Ovary (tissue), 3 donors: ENCODE results near the gene PID1.

Experiments used
- EP300 ChIP-seq: sonication (generic); formaldehyde crosslinking; IDR thresholded peaks from one replicate; pipeline ENCODE4 v1.6.1; 2017; ENCODE audit warnings: antibody characterized with exemption
- POLR2A ChIP-seq: fragments of 450-650 bp; IDR thresholded peaks from one replicate; pipeline ENCODE4 v1.6.1; 2017; ENCODE audit warnings: antibody characterized with exemption, mild to moderate bottlenecking, moderate library complexity
- TF ChIP-seq, protein P1 (sequence below), 3 donors: fragments of 450-650 bp in 2 of 3; fragments of 200-600 bp in 1 of 3; IDR thresholded peaks; one replicate each; pipeline versions ENCODE4 v1.5.1 to v1.8.0; 2016 to 2022; ENCODE audit warnings: antibody characterized with exemption in 3 of 3, mild to moderate bottlenecking in 1 of 3
- donor health status: DM: no; HTN: no; CAD: no.

DNA sequence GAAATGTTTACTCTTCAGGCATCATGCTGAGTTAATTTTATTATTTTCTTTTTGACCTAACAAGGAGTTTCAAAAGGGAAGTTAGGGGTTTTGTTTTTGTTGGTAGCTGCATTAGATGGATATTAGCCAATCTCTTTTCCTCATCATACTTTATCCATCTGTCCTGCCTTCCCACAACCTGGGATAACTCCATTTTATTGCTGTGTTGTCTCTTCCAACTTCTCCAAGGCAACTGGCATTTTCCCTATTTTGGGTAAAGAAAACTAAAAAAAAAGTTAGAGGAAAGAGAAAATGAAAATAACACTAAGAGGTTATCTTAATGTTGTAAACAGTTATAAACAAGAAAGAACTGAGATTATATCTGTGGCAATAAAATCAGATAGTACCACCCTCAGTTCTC, 147.0 kb downstream of the PID1 start:
- TF ChIP-seq, protein P1, sequence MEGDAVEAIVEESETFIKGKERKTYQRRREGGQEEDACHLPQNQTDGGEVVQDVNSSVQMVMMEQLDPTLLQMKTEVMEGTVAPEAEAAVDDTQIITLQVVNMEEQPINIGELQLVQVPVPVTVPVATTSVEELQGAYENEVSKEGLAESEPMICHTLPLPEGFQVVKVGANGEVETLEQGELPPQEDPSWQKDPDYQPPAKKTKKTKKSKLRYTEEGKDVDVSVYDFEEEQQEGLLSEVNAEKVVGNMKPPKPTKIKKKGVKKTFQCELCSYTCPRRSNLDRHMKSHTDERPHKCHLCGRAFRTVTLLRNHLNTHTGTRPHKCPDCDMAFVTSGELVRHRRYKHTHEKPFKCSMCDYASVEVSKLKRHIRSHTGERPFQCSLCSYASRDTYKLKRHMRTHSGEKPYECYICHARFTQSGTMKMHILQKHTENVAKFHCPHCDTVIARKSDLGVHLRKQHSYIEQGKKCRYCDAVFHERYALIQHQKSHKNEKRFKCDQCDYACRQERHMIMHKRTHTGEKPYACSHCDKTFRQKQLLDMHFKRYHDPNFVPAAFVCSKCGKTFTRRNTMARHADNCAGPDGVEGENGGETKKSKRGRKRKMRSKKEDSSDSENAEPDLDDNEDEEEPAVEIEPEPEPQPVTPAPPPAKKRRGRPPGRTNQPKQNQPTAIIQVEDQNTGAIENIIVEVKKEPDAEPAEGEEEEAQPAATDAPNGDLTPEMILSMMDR (IDR thresholded peaks at IDR 0.05), result no peak
- TF ChIP-seq EP300 (no peak), POLR2A (no peak)
